ENCODE data around the gene TRIM44. TPM values are rescaled to one million over a fixed set of nuclear protein-coding genes. Genes with fewer than 3 reads are reported as not detected.

Gene TRIM44
- total RNA-seq, 4 donors from 2014 or later: 35.6 to 70.6 (median 43.2) TPM

- peaks cover 54% of the 10 kb centered on the region for H3K27me3 ChIP-seq
- no peak for ATAC-seq
- 95 to 100% methylated on average over 1 to 2 of the region's 2 CpGs for WGBS, 2 donors (ENCODE audit: low coverage in 1 of 2)
- no peaks in the 10 kb centered on the region for H3K9me3 ChIP-seq
- peaks cover 0 to 31% (median 8%) of the 10 kb centered on the region in 3 donors for H3K4me1 ChIP-seq
- no peak overlapping the region for H3K27ac ChIP-seq
- no peak overlapping the region for H3K4me3 ChIP-seq
- no peaks in the 10 kb centered on the region for H3K36me3 ChIP-seq
- no peak for TF ChIP-seq CTCF (IDR thresholded peaks at IDR 0.05)
- no peak for TF ChIP-seq POLR2AphosphoS5 (IDR thresholded peaks at IDR 0.05)
Observed at GRCh38 chr11:35620795-35621194, 41.8 kb upstream of the TRIM44 start.

GRCh38 chr11:35621620-35622019 is 41.0 kb upstream of the TRIM44 start:
- H3K4me3 ChIP-seq: no peak overlapping the region
- H3K4me1 ChIP-seq: peaks cover 0 to 31% (median 8%) of the 10 kb centered on the region in 3 donors
- WGBS, 2 donors (ENCODE audit: low coverage in 1 of 2): 83 to 86% methylated on average over 2 of the region's 2 CpGs
- no peaks in the 10 kb centered on the region for H3K36me3 ChIP-seq
- H3K27me3 ChIP-seq: peaks cover 52% of the 10 kb centered on the region
- H3K27ac ChIP-seq: no peak overlapping the region
- no peak for ATAC-seq
- H3K9me3 ChIP-seq: no peaks in the 10 kb centered on the region
- TF ChIP-seq POLR2A (IDR thresholded peaks at IDR 0.05) (no peak), POLR2AphosphoS5 (IDR thresholded peaks at IDR 0.05) (no peak), CTCF (IDR thresholded peaks at IDR 0.05) (no peak), EP300 (IDR thresholded peaks at IDR 0.05) (no peak)

GRCh38 chr11:35622070-35622469 is 40.5 kb upstream of the TRIM44 start:
- Histone ChIP-seq H3K36me3 (no peaks in the 10 kb centered on the region), H3K4me1 (peaks cover 0 to 31% (median 8%) of the 10 kb centered on the region in 3 donors), H3K27ac (no peak overlapping the region), H3K4me3 (no peak overlapping the region), H3K9me3 (no peaks in the 10 kb centered on the region), H3K27me3 (peaks cover 52% of the 10 kb centered on the region)
- TF ChIP-seq POLR2A (IDR thresholded peaks at IDR 0.05) (no peak), CTCF (IDR thresholded peaks at IDR 0.05) (no peak), POLR2AphosphoS5 (IDR thresholded peaks at IDR 0.05) (no peak), EP300 (IDR thresholded peaks at IDR 0.05) (no peak)
- ATAC-seq: no peak
- WGBS, 2 donors (ENCODE audit: low coverage in 1 of 2): 34 to 53% methylated on average over 3 of the region's 3 CpGs

GRCh38 chr11:35623621-35624168 is 38.9 kb upstream of the TRIM44 start:
- WGBS, 2 donors (ENCODE audit: low coverage in 1 of 2): 69 to 83% methylated on average over 2 of the region's 8 CpGs
- peaks cover 51% of the 10 kb centered on the region for H3K27me3 ChIP-seq
- TF ChIP-seq CTCF (IDR thresholded peaks at IDR 0.05): no peak
- no peak for TF ChIP-seq POLR2A (IDR thresholded peaks at IDR 0.05)
- no peak for TF ChIP-seq POLR2AphosphoS5 (IDR thresholded peaks at IDR 0.05)
- TF ChIP-seq EP300 (IDR thresholded peaks at IDR 0.05): no peak
- no peaks in the 10 kb centered on the region for H3K36me3 ChIP-seq
- no peak for ATAC-seq
- H3K9me3 ChIP-seq: no peaks in the 10 kb centered on the region
- peaks cover 0 to 17% (median 8%) of the 10 kb centered on the region in 3 donors for H3K4me1 ChIP-seq
- H3K4me3 ChIP-seq: no peak overlapping the region
- no peak overlapping the region for H3K27ac ChIP-seq

GRCh38 chr11:35624316-35624715 is 38.3 kb upstream of the TRIM44 start:
- 61 to 93% methylated on average over 2 of the region's 2 CpGs for WGBS, 2 donors (ENCODE audit: low coverage in 1 of 2)
- H3K27me3 ChIP-seq: peaks cover 50% of the 10 kb centered on the region
- H3K4me3 ChIP-seq: no peak overlapping the region
- peaks cover 0 to 11% (median 3%) of the 10 kb centered on the region in 3 donors for H3K4me1 ChIP-seq
- H3K9me3 ChIP-seq: no peaks in the 10 kb centered on the region
- H3K36me3 ChIP-seq: no peaks in the 10 kb centered on the region
- TF ChIP-seq POLR2A (IDR thresholded peaks at IDR 0.05) (no peak), EP300 (IDR thresholded peaks at IDR 0.05) (no peak), POLR2AphosphoS5 (IDR thresholded peaks at IDR 0.05) (no peak), CTCF (IDR thresholded peaks at IDR 0.05) (no peak)
- no peak overlapping the region for H3K27ac ChIP-seq
- ATAC-seq: no peak
